Measurements from ENCODE around the gene BCAR1. TPM values are rescaled to one million over a fixed set of nuclear protein-coding genes. Genes with fewer than 3 reads are reported as not detected.
A peak's percentile ranks its signal among the peaks of the same experiment; 100 is the strongest.

Gene BCAR1
- total and polyA plus RNA-seq, 2 of the 13 experiments (the other 11 are each of a cell fraction or from before 2014, with no cell fraction given): 48.1 to 51.7 TPM

- TF ChIP-seq, protein P1, sequence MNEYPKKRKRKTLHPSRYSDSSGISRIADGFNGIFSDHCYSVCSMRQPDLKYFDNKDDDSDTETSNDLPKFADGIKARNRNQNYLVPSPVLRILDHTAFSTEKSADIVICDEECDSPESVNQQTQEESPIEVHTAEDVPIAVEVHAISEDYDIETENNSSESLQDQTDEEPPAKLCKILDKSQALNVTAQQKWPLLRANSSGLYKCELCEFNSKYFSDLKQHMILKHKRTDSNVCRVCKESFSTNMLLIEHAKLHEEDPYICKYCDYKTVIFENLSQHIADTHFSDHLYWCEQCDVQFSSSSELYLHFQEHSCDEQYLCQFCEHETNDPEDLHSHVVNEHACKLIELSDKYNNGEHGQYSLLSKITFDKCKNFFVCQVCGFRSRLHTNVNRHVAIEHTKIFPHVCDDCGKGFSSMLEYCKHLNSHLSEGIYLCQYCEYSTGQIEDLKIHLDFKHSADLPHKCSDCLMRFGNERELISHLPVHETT (CRISPR knock-in tag; conservative IDR thresholded peaks at IDR 0.05): no peak
- TF ChIP-seq ATF5 (CRISPR knock-in tag; IDR thresholded peaks at IDR 0.05; ENCODE audit: low read depth): no peak
- no peak for TF ChIP-seq ZNF530 (CRISPR knock-in tag; IDR thresholded peaks at IDR 0.05; ENCODE audit: low read depth)
- TF ChIP-seq, protein P2, sequence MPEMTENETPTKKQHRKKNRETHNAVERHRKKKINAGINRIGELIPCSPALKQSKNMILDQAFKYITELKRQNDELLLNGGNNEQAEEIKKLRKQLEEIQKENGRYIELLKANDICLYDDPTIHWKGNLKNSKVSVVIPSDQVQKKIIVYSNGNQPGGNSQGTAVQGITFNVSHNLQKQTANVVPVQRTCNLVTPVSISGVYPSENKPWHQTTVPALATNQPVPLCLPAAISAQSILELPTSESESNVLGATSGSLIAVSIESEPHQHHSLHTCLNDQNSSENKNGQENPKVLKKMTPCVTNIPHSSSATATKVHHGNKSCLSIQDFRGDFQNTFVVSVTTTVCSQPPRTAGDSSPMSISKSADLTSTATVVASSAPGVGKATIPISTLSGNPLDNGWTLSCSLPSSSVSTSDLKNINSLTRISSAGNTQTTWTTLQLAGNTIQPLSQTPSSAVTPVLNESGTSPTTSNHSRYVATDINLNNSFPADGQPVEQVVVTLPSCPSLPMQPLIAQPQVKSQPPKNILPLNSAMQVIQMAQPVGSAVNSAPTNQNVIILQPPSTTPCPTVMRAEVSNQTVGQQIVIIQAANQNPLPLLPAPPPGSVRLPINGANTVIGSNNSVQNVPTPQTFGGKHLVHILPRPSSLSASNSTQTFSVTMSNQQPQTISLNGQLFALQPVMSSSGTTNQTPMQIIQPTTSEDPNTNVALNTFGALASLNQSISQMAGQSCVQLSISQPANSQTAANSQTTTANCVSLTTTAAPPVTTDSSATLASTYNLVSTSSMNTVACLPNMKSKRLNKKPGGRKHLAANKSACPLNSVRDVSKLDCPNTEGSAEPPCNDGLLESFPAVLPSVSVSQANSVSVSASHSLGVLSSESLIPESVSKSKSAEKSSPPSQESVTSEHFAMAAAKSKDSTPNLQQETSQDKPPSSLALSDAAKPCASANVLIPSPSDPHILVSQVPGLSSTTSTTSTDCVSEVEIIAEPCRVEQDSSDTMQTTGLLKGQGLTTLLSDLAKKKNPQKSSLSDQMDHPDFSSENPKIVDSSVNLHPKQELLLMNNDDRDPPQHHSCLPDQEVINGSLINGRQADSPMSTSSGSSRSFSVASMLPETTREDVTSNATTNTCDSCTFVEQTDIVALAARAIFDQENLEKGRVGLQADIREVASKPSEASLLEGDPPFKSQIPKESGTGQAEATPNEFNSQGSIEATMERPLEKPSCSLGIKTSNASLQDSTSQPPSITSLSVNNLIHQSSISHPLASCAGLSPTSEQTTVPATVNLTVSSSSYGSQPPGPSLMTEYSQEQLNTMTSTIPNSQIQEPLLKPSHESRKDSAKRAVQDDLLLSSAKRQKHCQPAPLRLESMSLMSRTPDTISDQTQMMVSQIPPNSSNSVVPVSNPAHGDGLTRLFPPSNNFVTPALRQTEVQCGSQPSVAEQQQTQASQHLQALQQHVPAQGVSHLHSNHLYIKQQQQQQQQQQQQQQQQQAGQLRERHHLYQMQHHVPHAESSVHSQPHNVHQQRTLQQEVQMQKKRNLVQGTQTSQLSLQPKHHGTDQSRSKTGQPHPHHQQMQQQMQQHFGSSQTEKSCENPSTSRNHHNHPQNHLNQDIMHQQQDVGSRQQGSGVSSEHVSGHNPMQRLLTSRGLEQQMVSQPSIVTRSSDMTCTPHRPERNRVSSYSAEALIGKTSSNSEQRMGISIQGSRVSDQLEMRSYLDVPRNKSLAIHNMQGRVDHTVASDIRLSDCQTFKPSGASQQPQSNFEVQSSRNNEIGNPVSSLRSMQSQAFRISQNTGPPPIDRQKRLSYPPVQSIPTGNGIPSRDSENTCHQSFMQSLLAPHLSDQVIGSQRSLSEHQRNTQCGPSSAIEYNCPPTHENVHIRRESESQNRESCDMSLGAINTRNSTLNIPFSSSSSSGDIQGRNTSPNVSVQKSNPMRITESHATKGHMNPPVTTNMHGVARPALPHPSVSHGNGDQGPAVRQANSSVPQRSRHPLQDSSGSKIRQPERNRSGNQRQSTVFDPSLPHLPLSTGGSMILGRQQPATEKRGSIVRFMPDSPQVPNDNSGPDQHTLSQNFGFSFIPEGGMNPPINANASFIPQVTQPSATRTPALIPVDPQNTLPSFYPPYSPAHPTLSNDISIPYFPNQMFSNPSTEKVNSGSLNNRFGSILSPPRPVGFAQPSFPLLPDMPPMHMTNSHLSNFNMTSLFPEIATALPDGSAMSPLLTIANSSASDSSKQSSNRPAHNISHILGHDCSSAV (CRISPR knock-in tag; IDR thresholded peaks at IDR 0.05; ENCODE audit: borderline replicate concordance): peak; percentile 44; the same call in 1 of the 2 replicates
- TF ChIP-seq ZNF788 (CRISPR knock-in tag; IDR thresholded peaks at IDR 0.05; ENCODE audit: borderline replicate concordance): peak; percentile 82; the same call in 1 of the 2 replicates
- no peak for TF ChIP-seq TEAD2 (CRISPR knock-in tag; IDR thresholded peaks at IDR 0.05)
- no peak for TF ChIP-seq ZBTB3 (CRISPR knock-in tag; IDR thresholded peaks at IDR 0.05; ENCODE audit: borderline replicate concordance, low read depth)
- TF ChIP-seq, protein P3, sequence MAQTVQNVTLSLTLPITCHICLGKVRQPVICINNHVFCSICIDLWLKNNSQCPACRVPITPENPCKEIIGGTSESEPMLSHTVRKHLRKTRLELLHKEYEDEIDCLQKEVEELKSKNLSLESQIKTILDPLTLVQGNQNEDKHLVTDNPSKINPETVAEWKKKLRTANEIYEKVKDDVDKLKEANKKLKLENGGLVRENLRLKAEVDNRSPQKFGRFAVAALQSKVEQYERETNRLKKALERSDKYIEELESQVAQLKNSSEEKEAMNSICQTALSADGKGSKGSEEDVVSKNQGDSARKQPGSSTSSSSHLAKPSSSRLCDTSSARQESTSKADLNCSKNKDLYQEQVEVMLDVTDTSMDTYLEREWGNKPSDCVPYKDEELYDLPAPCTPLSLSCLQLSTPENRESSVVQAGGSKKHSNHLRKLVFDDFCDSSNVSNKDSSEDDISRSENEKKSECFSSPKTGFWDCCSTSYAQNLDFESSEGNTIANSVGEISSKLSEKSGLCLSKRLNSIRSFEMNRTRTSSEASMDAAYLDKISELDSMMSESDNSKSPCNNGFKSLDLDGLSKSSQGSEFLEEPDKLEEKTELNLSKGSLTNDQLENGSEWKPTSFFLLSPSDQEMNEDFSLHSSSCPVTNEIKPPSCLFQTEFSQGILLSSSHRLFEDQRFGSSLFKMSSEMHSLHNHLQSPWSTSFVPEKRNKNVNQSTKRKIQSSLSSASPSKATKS (CRISPR knock-in tag; IDR thresholded peaks at IDR 0.05): no peak
- no peak for TF ChIP-seq ZNF282 (IDR thresholded peaks at IDR 0.05; ENCODE audit: partially characterized antibody)
- TF ChIP-seq CREB1 (IDR thresholded peaks at IDR 0.05): no peak
- TF ChIP-seq CREB1 (CRISPR knock-in tag; IDR thresholded peaks at IDR 0.05): no peak
- TF ChIP-seq, protein P4, sequence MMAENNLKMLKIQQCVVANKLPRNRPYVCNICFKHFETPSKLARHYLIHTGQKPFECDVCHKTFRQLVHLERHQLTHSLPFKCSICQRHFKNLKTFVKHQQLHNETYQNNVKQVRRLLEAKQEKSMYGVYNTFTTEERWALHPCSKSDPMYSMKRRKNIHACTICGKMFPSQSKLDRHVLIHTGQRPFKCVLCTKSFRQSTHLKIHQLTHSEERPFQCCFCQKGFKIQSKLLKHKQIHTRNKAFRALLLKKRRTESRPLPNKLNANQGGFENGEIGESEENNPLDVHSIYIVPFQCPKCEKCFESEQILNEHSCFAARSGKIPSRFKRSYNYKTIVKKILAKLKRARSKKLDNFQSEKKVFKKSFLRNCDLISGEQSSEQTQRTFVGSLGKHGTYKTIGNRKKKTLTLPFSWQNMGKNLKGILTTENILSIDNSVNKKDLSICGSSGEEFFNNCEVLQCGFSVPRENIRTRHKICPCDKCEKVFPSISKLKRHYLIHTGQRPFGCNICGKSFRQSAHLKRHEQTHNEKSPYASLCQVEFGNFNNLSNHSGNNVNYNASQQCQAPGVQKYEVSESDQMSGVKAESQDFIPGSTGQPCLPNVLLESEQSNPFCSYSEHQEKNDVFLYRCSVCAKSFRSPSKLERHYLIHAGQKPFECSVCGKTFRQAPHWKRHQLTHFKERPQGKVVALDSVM (CRISPR knock-in tag; IDR thresholded peaks at IDR 0.05): no peak
- TF ChIP-seq ZNF781 (CRISPR knock-in tag; IDR thresholded peaks at IDR 0.05; ENCODE audit: borderline replicate concordance, not compliant biosample characterization): peak; percentile 20
- TF ChIP-seq TEAD3 (CRISPR knock-in tag; optimal IDR thresholded peaks at IDR 0.05; ENCODE audit: borderline replicate concordance): peak; percentile 88
Observed at GRCh38 chr16:75262104-75262799, 10.8 kb upstream of the BCAR1 start (continued).

Measured in HepG2 (cell line).